NCI-H748 (cell line): Measurements from ENCODE around the gene GCNA.
A peak's percentile ranks its signal among the peaks of the same experiment; 100 is the strongest.

Source experiments
- DNase-seq: peaks from one replicate; lab custom pipeline; 2025; ENCODE audit not compliant: unreplicated experiment; lab: John Stamatoyannopoulos, UW

The GCNA gene

DNA sequence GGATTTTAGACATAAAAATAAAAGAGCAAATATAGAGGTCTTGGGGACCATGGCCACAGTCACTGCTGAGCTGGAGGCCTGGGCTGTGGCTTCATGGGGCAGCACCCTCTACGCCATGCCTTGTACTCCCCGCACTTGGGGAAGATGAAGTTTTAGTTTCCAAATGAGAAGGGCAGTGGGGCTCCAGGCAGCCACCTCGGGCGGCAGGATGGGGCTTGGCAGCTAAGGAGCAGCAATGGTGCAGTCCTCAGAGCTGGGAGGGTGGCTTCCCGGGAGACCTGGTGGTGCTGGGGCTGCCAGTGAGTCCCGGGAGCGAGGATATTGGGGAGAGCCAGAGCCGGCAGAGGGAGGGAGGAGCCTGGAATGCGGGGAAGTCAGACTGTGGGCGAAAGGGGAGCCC lies 37.7 kb downstream of the GCNA start:
- DNase-seq, result no peak

DNA sequence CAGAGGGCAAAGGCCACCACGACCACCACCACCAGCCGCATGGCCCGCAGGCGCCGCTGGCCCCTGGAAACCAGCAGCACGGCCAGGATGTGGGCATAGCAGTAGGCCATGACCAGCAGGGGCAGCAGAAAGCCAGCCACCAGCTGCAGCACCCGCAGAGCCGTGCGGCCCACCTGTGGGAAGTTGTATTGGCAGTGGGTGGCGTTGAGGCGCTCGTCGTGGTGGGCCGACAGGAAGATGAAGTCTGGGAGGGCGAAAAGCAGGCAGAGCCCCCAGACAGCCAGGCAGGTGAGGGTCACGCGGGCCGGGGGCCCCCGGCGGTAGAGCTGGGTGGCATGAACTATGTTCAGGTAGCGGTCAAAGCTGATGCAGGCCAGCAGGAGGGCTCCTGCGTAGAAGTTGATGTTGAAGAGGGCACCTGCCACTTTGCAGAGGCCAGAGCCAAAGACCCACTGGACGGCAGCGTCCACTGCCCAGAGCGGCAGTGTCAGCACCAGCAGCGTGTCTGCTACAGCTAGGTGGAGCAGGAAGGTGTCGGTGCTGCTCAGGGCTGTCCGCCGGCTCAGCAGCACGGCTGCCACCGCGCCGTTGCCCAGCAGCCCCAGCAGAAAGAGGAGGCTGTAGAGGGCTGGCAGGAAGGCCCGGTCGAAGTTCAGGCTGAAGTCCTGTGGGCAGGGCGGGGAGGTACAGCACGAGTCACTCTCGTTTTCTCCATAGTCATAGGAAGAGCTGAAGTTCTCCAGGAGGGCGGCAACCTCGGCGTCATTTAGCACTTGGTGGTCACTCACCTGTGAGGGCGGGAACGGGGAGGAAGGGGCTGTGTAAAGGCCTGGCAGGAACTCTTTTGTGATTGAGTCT lies 38.7 kb downstream of the GCNA start:
- no peak for DNase-seq

DNA sequence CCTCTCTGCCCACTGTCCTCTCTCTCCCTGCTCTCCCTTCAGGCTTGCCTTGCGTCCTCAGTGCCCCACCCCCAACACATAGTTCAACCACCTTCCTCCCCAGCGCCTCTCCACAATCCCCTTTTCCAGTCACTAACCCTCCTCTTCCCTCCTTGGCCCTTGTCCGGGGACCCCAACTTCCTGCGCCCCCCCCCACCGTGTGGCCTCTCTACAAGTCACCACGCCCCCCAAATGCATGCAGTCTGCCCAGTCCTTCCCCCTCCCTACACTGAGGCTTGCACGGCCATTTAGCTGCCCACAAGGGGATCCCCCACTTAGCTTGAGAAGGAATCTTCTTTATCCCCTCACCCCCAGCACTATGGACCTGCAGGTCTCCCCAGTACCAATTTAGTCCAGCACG lies 39.5 kb downstream of the GCNA start:
- DNase-seq, result no peak

DNA sequence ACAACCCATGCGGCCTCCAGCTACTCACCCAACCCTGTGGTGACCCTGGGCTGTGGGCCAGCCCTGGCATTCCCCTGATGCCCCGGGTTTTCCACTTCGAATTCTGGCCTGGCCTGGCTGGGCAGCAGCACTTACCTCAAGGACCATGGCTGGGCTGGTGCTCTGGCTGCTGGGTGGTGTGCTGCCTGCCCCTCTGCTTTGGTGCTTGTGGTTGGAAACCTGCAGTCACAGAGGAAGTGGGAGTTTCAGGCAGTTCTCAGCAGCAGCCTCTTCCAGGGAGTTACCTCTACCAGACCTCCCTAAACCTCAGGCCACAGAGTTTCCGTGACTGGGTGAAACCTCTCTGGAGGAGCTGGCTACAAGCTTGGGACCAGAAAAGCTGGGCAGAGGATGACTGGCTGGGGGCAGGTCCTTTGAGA lies 40.1 kb downstream of the GCNA start, which contains the start of gene CXCR3:
TSS of gene CXCR3 (minus strand) at position 209 of the 419 bp plus-strand sequence. CDS start at position 147, 62 bp downstream.
- no peak for DNase-seq

DNA sequence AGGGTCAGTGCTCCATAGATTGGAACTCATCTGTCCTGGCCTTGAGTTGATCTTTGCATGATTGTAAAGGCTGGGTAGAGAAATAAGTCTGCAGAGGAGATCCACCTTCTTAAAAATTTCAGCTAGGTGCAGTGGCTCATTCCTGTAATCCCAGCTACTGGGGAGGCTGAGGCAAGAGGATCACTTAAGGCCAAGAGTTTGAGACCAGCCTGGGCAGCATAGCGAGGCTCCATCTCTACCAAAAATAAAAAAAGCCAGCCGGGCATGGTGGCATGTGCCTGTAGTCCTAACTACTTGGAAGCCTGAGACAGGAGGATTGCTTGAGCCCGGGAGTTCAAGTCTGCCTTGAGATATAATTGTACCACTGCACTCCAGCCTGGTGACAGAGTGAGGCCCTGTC lies 40.5 kb downstream of the GCNA start:
- no peak for DNase-seq

DNA sequence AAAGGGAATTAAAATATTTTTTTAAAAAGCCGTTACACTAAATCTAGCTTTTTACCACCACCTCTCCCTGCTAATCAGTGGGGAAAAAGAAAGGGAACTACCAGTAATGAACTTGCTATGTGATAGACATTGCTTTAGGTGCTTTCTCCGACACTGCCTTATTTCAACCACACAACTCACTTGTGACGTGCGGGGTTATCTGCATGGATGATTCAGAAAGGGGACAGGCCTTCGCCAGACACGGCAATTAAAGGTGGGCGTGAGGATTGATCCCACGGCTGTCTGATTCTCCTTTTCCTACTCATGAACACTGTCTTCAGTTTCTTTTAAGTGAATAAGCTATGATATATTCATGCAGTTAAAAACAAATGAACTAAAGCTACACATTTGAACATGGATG lies 41.0 kb downstream of the GCNA start:
- no peak for DNase-seq

DNA sequence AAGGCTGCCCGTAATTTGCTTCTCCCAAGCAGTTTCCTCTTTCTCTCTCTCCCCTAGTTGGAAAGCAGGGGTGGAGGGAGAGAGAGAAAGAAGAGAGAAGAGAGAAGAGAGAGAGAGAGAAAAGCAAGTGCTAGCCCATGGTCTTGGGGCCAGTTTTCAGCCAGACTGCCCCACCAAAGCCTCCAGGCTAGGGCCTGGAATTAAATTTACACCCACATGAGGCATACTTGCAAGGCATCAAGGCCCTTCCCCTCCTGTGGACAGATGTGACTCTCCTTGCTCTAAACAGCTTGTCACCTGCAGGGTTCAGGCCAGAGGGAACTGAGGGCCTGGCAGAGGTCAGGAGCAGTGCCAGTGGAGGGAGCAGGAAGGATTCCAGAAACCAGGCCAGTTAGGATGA lies 41.7 kb downstream of the GCNA start:
- DNase-seq, result no peak

DNA sequence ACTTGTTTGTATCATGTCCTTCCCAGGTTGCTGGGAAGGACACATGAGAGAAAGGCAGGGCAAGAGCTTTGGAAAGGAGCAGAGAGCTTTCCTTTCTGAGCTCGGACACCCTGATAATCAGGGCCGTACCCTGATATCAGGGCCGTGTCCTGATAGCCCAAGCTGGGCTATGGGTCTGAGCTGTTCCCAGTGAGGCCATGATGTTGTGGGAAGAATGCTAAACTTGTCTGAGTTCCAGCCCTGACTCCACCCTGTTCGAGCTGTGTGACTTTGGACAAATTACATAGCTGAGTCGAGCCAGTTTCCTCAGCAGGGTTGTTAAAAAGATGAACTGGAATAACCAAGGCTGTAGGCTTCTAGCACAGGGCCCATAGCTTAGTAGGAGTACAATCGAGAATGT lies 43.4 kb downstream of the GCNA start:
- DNase-seq, result no peak

DNA sequence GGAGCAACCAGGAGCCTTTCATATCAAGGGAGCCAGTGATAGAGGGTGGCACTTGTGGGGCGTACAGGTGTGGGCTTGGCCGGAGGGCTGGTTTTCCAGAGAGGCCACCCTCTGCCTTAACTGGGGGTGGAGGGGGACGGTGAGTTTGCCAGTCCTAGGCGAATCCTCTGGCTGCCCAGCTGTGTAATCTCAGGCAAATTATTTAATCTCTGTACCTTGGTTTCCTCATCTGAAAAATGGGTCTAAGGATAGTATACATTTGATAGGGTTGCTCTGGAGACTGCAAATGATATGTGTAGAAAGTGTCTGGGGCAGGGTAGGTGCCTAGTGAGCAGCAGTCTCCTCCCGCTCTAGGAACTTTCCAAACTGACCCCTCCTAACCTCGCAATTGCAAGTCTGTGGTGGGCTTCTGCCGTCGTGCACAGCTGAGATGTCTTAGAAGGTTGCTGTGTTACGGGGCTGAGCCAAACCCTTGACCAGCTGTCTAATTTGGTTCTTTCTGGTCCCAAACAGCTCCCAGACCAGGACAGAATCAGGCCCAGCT lies 43.9 kb downstream of the GCNA start:
- no peak for DNase-seq

DNA sequence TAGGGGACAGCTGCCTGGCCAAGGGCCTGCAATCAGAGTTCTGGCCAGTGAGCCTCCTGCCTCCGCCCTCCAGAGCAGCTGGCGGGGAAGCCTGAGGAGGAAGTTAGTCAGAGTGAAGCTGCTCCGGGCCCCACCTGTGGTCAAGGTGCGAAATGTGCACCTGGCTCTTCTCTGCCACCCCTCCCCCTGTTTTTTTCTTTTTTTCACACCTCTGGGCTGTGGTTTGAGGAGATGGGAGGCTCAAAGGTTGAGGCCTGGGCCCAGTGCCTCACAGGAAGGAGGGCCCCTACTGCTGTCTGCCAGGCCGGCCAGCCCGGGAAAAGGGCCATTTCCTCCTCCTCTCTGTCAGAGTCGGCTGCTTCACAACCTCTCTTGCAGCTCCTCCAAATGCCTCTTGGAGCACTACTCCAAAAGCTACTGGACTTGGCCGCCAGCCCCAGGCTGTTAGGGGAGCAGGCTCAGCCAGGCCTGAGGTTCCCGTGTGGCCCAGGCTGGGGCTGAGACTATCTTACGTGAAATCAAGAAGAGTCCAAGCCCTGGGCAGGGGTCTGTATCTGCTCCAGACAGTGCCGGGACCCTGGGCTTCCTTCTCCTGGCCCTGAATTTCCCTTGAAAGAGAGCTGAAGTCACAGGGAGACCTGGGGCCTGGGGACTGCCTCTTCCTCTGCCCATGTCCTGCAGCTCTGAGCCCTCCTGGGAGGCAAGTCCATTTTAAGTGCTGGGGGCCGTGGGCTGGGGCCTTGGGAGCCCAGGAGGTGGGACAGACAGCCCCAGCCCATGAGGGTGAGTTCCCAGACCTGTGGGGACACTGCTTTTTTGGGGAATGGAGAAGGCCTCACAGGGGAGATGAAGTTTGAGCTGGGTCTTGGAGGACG lies 44.6 kb downstream of the GCNA start:
- no peak for DNase-seq

DNA sequence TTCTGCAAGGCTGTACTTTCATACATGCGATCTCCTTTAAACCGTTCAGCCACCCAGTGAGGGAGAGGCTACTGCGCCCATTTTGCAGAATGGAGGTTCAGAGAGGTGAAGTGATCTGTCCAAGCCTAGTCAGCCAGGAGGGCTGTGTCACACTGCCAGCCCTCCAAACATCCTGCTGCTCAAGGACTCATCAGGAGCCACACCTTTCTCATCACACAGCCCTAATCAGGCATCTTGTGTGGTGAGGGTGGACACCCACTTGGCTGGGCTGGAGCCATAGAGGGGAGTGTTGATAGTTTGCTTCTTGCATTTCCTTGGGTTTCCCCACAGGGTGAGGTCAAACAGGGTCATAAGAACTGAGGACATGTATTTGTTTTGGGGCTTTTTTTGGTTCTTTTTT lies 45.5 kb downstream of the GCNA start:
- DNase-seq, result no peak

DNA sequence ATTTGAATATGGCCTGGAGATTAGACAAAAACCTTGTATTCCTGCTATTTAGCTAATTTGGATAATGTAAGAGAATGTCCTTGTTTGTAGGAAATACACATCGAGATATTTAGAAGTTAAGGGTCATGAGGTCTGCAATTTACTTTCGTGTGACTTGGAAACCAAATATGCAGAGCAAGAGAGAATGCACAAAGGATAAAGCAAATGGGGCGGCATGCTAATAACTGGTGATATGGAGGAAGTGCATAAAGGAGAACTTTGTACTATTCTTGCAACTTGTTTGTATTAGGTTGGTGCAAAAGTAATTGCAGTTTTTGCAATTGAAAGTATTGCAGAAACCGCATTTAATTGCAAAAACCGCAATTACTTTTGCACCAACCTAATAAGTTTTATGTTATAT lies 47.2 kb downstream of the GCNA start:
- no peak for DNase-seq

DNA sequence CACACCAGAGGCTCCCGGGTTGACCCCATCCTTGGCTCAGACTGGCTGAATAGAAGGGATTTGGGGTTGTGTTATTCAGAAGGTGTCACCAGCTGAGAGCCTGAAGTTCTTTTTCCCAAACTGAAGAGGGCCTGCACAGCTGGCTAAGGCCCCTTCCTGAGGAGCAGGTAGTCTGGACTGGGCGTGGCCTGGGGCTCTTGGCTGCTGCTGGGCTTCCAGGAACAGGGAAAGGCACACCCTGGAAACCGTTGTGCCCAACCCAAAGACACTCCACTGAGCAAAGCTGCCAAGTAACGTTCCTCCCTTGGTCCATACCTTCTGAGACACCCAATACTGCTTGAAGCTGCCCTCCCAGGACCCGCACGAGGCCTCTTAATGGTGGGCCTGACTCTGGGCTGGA lies 48.3 kb downstream of the GCNA start:
- no peak for DNase-seq

DNA sequence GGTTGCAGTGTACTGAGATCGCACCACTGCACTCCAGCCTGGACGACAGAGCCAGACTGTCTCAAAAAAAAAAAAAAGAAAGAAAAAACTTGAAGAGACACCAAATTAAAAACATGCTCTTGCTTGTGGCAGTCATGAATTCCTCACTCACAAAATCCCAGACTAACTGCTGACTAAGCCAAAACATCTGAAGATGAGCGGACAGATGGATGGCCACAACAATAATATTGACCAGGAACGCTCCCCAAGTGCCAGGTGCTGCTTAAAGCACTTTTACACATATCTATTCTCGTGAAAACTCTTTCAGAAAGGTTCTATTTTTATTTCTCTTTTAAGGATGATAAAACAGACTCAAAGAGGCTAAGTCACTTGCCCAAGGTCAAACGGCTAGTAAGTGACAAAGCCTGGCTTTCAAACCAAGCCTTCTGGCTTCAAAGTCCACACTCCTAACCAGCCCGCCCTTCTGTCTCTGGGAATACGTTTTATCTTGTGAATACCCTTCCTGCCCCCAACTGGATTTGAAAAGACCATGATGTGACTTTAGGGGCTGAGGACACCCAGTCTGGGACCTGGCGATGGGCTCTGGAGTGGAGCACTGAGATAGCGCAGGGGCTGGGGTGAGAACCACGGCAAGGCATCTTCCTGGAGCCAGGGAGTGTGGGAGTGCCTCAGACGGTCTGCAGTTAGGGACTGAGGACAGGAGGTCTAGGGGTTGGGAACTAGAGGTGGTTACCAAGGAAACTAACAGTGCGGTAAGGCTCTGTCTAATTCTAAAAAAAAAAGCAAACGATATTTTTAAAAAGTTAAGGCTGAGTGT lies 49.6 kb downstream of the GCNA start:
- DNase-seq, result no peak

DNA sequence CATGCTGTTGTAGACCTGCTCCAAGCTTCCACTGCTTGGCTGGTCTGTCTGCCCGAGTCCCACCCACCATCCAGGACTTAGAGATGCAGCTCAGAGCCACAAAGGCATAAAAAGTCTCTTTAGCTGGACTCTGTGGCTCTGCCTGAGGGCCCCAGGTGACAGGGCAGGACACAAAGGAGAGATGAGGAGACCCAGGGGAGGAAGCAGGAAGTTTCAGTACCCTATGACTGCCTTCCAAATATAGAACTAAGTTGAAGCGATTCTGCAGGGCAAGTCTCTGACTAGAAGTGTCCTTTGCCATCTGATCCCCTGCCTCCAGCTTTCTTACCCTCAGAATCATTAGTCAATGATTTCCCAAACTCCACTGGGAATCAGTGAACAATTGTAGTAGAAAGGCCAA lies 51.2 kb downstream of the GCNA start:
- DNase-seq, result no peak

DNA sequence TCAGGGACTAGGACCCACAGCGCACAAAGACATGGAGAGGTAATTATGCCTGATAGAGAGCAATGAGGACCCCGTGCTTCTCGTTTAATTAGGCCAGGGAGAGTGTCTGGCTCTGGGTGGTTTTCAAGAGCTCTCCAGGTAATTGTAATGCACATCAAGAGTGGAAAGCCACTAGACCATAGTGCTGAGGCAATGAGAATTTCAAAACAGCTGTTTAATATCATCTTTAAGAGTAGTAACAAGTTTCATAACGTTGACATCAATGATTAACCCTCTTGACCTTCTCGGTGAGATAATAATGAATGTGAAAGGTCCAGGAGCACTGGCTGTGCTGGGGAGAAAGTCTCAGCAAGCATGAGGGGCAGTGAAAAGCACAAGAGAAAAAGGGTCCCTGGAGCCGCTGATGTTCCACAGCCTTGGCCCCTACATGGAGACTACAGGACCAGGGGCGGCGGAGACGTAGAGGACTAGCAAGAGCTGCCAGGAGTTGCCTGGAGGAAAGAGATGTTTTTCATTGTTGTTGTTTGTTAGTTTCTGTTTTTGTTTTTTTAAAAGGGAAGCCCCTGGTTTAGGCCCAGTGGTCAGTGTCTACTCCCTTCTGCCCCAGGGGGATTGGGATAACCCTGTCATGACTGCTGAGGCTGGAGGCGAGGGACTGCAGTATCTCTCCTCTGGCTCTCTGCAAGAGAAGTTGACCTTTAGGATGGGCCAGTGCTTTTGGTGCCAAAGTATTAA lies 54.9 kb downstream of the GCNA start:
- DNase-seq, result peak; percentile 21

DNA sequence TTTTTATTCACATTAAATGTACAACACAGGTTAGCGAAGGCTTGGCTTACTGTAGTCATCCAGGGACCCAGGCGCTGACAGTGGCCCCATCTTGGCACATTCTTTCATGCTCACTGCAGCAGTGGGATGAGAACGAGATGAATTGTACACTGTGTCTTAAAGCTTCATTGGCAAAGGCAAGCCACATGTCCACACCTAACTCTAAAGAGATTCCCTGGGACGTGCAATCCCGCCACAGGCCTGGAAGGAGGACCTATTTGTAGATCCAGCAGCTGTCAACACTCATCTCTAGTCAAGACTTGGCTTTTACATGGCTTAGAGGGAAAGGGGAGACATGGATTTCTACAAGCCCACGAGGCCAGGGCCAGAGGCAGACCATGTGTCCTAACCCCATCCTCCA lies 56.1 kb downstream of the GCNA start:
- DNase-seq, result no peak

DNA sequence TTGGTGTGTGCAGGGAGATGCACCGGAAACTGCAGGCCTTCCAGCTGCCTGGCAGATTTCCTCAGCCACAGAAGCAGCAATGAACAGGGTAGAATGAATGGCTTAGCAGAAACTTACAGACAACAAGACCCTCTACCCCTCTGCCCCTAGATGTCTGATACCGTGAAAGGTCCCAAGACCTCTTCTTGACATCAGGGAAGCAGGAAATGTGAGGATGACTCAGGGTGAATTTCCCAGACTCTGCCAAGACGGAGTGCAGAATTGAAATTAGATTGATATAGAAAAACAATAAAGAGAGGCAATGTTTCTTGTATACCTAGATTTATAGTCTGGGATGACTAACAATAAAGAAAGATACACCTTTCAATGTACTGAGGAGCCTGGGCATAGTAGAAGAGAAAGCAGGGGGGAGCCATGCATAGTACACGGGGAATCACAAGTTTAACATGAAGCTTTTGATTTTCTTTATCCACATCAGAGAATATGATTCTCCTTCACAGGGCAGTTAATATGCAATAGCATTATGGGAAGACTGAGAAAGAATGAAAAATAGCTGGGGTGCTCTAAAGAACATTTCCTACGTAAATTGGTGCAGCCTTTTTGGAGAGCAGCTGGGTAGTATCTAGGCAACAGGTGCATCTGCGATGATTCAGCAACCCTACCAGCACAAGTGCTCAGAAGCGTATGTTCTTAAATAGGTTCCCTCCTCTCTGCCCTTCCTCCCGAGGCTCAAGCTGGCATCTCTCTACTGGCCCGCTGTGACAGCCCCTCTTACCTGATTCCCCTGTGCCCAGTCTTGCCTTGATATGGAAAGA lies 58.4 kb downstream of the GCNA start:
- peak; percentile 7 for DNase-seq

DNA sequence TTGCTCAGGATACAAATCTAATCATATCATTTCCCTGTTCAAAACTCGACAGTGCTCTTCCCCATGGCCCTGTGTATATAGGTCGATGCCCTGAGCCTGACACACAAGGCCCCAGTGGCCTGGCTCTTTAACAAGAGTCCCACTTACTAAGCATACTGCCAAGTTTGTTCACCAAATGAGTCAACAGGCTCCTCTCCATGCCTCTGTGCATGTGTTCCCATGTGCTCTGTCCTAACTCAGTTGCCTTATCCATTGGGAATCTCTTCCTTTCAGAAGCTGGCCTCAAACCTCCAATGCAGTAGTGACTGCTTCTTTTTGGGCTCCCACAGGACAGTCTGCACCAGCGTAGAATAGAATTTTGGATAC lies 59.0 kb downstream of the GCNA start:
- no peak for DNase-seq

DNA sequence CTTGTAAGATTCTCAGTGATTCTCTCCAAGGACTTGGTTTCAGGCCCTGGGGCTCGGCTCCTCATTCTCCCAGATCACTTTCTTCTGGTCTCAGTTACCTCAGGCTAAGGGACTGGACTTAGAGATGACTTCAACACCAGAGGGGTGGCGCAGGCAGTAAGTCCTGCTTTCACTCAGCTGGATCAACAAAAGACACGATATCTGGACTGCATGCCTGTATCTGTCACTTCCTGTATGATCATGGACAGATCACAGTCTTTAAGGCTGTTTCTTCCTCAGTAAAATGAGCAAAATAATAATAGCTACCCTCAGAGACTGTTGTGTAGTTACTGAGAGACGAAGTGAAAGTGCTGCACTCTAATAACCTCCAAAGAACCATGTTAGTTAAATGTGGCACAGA lies 59.6 kb downstream of the GCNA start:
- no peak for DNase-seq
